GM12873 (cell line): ENCODE measurements around the gene ASB18.

Source experiments
- TF ChIP-seq, protein P1 (sequence below): IDR thresholded peaks from 2 replicates; pipeline ENCODE4 v1.5.1; 2012; ENCODE audit warnings: low read depth, mild to moderate bottlenecking, moderate library complexity, low read length, control low read depth; ENCODE audit not compliant: insufficient read depth; ENCODE audit errors: missing control alignments

The ASB18 gene

DNA sequence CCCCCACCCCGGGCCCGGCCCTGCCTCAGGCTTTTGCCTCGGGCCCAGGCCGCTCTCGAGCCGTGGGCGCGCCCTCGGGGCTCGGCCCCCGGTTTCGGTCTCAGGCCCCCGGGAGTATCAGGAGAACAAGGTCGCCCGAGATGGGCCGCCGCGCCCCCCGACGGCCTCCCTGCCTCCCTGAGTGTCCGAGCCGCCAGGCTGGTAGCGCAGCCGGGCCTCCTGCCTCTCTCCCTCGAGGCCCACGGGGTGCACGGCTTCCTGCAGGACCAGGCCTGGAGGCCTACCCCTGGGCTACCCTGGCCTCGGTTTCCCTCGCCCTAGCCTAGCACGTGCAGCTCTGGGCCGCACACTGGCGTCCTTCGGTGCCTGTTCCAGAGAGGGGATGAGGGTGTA lies 104.4 kb downstream of the ASB18 start:
- TF ChIP-seq, protein P1, sequence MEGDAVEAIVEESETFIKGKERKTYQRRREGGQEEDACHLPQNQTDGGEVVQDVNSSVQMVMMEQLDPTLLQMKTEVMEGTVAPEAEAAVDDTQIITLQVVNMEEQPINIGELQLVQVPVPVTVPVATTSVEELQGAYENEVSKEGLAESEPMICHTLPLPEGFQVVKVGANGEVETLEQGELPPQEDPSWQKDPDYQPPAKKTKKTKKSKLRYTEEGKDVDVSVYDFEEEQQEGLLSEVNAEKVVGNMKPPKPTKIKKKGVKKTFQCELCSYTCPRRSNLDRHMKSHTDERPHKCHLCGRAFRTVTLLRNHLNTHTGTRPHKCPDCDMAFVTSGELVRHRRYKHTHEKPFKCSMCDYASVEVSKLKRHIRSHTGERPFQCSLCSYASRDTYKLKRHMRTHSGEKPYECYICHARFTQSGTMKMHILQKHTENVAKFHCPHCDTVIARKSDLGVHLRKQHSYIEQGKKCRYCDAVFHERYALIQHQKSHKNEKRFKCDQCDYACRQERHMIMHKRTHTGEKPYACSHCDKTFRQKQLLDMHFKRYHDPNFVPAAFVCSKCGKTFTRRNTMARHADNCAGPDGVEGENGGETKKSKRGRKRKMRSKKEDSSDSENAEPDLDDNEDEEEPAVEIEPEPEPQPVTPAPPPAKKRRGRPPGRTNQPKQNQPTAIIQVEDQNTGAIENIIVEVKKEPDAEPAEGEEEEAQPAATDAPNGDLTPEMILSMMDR, result no peak

DNA sequence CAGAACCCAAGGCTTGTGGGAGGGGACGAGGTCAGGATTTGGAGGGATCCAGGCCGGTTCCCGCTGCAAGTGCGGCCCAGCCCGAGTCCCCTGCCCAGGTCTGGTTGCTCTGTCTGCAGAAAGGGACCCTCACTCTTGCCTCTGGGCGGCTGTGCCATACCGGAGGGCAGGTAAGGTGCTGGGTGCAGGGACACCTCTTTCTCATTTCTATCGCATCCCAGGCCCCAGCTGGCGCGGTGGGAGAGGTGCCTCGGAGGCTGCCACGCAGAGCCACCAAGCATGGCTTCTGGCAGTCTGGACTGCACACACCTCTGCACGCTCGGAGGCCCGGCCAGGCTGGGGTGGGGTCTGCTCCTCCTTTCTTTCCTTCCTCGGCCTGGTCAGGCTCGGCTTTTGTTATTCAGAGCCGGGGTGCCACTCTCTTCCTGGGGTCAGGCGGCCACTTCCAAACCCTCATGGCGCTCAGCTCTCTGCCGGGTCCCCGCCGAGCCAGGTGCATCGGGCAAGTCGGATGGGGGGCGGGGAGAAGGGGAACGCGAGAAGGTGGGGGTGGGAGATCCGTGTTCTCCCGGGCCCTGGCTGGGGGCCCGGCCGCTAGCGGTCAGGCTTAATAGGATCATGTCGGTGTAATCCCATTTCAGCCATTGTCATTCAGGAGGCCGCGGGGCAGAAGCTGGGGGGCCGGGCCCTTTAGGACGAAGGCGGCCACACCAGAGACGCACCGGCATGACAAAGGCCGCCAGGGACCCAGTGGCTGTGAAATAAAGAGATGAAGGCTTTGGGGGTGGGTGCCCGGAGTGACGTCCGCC lies 105.0 kb downstream of the ASB18 start:
- TF ChIP-seq, protein P1, result no peak

DNA sequence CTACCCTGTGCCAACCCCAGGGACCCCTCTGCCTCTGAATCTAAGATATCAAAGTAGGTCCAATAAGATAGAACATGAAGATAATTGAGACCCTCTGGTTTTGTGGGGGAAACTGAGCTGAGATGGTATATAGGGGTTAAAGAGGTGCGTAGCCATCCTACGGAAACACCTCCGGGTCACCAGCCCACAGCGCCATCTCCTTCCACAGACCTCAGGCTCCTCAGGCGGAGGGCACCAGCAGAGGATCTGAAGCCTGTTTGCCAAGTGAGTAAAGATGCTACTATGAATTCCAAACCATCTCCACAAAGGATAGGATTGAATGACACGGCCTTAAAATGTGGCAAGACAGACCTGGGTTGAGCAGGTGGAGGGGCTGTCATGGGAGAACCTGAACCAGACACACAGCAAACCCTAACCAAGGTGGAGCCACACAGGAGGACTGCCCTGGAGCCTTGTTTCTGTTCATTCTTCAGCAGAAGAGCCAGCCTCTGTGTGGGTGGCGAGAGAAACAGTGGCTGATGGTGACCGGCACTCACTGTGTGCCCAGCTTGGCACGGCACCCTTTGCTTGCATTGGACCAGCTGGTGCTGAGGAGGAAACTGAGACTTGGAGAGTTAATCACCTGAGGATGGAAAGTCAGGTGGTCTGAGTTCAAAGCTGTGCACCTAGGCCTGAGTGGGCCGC lies 106.2 kb downstream of the ASB18 start:
- TF ChIP-seq, protein P1, result no peak

DNA sequence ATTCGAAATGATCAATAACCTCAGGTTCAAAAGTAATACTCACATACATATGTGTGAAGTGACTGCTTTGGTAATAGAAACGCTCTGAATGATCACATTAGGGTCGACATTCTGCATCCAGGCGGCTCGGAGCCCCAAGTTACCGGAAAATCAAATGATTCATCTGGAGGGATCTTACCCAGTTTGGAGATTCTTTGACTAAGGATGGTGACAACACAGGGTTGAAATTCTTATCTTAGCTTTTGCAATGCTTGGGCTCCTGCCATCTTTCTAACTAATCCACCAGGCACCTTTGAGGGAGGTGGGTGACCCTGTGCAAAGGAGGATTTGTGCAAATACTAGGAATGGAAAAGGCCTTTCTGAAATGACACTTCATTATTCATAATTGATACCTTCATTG lies 106.8 kb downstream of the ASB18 start:
- TF ChIP-seq, protein P1, result no peak

DNA sequence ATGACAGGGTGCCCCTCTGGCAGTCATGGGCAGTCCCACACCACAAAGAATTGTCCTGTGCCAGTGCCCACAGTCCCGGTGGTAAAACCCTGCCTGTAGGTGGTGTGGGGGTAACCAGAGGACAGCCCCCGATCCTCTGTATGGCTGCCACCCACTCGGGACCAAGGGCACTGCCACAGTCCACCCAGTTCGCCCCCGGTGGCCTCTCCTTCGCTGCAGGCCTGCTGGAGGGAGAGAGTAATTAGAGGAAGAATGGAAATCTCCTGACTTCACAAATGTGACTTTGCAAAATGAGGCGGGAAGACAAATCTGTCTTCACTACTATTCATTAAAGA lies 107.4 kb downstream of the ASB18 start:
- TF ChIP-seq, protein P1, result no peak

DNA sequence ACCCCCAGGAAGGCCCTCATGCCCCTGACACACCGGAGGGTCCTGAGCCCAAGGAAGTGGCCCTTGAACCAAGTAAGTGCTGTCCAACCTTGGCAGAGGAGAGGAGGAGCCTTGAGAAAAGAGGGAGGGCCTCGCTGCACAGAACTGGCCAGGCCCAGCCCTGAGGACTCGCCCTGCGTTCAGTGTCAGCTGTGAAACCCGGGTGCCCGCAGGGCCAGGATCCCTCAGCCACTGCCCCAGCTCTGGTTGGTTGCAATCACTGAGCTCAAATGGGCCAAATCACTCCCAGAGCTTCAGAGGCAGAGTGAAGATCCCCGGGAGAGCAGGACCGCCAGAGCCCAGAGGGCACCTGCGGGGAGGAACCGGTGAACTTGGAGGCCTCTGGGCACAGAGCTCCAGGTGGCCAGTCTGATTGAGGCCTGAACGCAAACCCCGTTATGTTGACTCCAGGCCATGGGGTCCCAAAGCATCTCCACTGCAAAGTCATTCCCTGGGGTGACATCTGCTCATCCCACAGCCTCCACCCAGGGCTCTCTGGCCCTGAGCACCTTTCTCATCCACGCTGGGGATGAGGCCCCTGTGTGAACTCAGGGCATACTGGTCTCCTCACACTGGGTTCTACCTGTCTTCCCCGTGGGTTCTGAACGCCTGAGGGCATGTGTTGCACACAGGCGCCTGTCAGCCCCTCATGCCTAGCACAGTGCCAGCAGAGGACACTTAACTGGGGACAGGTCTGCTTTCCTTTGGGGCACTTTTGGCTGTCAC lies 107.9 kb downstream of the ASB18 start:
- TF ChIP-seq, protein P1, result no peak

DNA sequence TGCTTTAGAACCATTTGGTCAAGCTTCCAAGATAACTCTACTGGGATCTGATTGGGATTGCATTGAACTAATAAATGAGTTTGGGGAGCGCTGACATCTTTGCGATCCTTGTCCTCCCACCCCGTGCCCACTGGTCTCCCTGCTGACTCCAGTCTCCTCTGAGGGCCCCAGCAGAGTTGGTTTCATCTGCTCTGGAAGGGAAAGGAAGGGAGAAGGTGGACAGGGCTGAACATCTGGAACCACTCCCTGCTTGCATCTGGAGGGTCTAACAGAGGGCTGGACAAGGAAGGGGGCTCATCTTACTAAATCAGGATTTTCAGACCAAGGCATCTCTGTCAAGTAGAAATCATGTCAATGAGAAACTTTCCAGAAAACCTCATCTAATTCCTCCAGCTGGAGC lies 108.8 kb downstream of the ASB18 start:
- TF ChIP-seq, protein P1, result no peak
